CD4-positive, alpha-beta T cell treated with Interleukin-4 for 4 hours (primary cell): Measurements from ENCODE around the gene HCRTR1.

Experiments
- DNase-seq: peaks from one replicate; pipeline ENCODE4 v3.0.0-alpha.2; 2020

The HCRTR1 gene

GRCh38 chr1:31617218-31617915 lies at the start of gene HCRTR1:
Gene HCRTR1 (plus strand): TSS chr1:31617689. CDS start chr1:31619193, 1,504 bp downstream.
- no peak for DNase-seq

GRCh38 chr1:31567956-31568570 lies 49.4 kb upstream of the HCRTR1 start:
- no peak for DNase-seq

- DNase-seq, result no peak
Observed at GRCh38 chr1:31568895-31569595, 48.4 kb upstream of the HCRTR1 start.

DNA sequence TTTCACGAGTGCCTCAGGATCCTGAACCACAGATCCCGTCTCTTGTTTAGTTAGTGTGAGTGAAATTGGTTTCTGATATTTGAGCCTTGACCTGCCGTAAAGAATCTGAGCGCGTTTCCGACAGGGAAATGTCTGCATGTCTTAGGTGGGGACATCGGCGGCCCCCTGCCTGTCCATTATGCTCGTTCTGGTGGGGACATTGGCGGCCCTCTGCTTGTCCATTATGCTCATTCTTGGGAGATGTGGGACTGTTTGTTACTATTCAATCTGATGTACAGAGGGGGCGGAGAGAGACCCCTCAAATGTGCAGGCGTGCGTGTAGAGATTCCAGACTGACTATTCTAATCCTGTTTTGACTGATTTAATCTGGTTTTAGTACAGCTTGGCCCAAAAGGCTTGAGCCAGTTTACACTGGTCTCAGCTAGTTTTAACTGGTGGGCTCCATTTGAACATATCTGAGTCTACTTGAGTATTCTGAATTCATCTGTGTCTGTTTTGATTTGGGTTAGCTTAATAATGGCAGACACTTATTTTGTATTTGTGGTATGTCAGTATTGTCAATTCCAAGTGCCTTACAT lies 47.8 kb upstream of the HCRTR1 start:
- no peak for DNase-seq

DNA sequence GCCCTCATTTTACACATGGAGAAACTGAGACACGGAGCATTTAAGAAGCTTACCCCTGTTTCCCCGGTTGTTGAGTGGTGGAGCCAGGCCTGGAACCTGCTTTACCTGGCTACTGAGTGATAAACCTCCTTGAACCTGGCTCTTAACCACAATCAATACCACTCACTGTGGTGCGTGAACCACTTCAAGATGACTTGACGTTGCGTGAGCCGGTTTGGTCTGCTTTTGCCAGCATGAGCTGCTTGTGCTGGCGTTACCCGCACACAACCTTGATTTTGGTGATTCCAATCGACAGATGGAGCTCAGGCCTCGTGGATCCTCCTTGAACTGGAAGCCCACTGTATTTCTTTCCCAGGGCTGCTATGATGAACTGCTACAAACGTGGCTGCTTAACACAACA lies 47.3 kb upstream of the HCRTR1 start:
- no peak for DNase-seq

- no peak for DNase-seq
Observed at GRCh38 chr1:31570906-31571305, 46.6 kb upstream of the HCRTR1 start.

DNA sequence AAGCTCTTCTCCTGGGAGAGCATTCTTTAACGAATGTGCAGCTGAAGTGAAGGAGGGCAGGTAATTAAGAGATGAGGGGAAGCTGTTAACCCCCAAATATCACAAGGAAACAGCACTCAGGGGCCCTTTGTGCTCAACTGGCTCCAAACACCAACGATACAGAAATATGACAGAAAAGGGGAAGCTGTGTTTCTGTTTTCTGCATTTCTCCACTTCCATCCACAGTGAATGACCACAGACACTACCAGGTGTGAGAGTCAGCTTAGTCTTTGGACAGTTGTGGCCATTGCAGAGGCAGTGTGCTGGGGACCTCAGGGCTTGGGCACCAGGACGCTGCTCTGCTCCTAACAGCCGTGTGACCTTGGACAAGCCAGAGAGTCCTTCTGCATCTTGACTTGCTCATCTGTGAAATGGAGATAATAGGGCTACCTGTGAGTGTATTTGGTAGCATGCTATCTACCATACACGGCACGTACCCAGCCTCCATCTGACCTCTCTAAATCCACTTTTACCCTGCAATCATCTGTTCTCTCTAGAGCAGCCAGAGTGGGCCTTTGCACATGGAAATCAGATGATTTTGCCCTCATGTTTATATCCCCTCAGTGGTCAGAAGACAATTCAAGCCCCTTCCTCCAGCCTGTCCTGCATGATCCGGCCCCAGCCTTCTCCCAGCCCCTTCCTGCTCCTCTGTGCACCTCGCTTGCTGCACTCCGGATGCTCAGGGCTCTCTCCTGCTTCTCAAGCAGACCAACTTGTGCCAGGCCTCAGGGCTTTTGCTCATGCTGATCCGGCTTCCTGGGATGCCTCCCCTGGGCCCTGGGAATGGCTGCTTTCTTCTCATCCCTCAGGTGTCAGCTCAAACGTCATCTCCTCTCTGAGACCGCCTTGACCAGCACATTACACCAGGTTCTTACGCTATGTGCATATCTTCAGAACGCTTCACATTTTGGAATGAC lies 45.9 kb upstream of the HCRTR1 start:
- no peak for DNase-seq

- DNase-seq, result no peak
Observed at GRCh38 chr1:31572323-31573104, 45.0 kb upstream of the HCRTR1 start.

- no peak for DNase-seq
Observed at GRCh38 chr1:31573261-31573660, 44.2 kb upstream of the HCRTR1 start.

DNA sequence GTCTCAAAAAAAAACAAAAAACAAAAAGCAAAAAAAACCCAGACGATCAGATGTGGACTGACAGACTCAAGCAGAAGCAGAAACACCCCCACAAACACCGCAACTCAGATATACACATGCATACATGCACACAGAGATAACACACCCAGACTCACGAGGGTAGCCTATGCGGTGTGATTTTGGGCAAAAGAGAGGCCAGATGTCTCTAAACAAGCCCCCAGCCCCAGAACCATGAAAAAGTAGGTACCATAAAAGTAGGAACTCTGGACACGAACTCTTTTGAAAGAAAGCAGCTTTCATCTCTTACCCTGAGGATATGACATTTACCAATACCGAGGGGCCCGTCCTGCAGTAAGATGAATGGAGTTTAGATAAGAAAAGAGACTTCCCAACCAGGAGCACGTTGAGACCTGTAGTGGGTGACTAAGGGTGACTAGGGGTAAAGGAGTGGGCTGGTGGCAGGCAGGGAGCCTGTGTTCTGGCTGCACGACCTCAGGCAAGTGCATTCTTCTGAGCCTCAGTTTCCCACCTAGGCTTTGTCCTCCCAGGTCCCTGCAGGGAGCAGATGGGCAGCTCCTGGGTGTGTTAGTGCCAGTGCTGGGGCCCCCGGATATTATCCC lies 42.6 kb upstream of the HCRTR1 start:
- DNase-seq, result no peak

- no peak for DNase-seq
Observed at GRCh38 chr1:31575369-31576140, 41.9 kb upstream of the HCRTR1 start.

- no peak for DNase-seq
Observed at GRCh38 chr1:31576201-31576669, 41.3 kb upstream of the HCRTR1 start, which contains the start of gene TINAGL1. Gene TINAGL1 (plus strand): TSS chr1:31576515. CDS start chr1:31577149, 634 bp downstream.

DNA sequence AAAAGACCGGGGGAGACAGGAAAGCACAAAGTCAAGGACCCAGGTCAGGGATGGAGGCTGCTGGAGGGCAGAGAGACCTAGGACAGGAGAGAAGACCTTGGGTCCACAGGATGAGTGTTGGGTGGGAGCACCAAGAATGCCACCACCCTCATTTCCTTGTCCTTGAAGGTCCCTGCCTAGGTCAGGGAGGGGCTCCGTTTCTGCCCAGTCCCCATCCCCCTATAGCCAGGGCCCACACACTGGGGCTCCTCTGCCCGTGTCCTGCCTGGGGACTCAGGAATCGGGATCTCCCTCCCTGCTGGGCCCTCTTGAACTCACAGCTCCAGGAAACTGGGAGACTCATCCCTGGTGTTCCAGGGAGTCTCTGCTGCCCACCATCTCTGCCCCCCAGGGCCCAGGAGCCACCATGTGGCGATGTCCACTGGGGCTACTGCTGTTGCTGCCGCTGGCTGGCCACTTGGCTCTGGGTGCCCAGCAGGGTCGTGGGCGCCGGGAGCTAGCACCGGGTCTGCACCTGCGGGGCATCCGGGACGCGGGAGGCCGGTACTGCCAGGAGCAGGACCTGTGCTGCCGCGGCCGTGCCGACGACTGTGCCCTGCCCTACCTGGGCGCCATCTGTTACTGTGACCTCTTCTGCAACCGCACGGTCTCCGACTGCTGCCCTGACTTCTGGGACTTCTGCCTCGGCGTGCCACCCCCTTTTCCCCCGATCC lies 40.6 kb upstream of the HCRTR1 start:
- no peak for DNase-seq

GRCh38 chr1:31577515-31578192 lies 39.8 kb upstream of the HCRTR1 start:
- no peak for DNase-seq

- no peak for DNase-seq
Observed at GRCh38 chr1:31579374-31579773, 38.1 kb upstream of the HCRTR1 start.

DNA sequence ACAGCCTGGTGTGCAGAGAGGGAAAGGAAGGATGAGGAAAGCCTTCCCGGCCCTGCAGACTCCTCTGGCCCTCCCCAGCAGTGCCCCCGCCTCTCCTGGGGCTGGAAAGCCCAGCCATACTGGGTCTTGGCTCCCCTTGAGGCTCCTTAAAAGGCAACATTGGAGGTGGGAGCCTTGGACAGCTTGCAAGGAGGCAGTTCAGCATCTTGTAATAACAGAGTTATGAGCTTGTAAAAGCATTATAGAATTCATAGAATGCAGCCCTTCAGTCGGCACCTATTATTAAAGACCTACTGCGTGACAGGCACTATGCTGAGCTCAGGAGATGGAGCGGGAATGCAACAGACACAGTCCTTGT lies 37.0 kb upstream of the HCRTR1 start:
- no peak for DNase-seq

DNA sequence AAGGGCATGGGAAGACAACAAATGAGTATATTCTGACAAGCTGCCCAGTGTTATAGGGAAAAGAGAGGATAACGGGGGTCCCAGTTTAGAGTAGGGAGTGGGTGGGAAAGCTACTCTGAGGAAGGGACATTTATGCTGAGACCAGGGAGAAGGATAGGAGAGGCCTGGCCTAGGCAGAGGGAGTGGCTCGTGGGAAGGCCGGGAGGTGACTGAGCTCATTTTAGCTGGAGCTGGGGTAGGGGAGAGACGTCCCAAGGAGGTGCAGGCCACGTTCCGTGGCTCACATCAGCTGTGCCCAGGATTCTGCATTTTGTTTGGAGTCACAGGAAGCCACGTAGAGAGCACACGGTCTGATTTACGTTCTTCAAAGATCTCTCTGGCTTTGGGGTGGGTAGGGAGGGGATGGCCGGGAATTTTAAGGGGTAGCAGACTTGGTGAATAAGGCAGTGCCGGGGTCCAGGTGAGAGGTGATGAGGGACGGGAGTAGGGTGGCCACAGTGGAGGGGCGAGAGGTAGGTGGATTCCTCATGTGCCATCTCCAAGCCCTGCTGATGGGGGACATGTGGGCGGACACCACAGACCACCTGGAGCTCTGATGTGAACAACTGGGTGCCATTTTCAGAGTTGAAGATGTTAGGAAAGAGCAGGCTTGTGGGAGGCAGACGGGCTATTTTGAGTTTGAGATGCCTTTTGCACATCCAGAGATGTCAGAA lies 36.4 kb upstream of the HCRTR1 start:
- DNase-seq, result no peak
